Fibroblast of pulmonary artery (primary cell): ENCODE data around the gene NRBP1.

Experiments
- DNase-seq: peaks from one replicate; pipeline ENCODE4 v3.0.0-alpha.2; 2010; ENCODE audit warnings: low read depth
- H3K4me3 ChIP-seq: replicated peaks from 2 replicates; pipeline ENCODE4 v1.5.1; 2011; ENCODE audit warnings: low read depth, mild to moderate bottlenecking, control low read depth, low read length, moderate library complexity
- TF ChIP-seq, protein P1 (sequence below): IDR thresholded peaks from 2 replicates; pipeline ENCODE4 v1.5.1; 2011; ENCODE audit warnings: mild to moderate bottlenecking, control low read depth, low read length, inconsistent platforms; ENCODE audit errors: missing control alignments

NRBP1 gene

DNA sequence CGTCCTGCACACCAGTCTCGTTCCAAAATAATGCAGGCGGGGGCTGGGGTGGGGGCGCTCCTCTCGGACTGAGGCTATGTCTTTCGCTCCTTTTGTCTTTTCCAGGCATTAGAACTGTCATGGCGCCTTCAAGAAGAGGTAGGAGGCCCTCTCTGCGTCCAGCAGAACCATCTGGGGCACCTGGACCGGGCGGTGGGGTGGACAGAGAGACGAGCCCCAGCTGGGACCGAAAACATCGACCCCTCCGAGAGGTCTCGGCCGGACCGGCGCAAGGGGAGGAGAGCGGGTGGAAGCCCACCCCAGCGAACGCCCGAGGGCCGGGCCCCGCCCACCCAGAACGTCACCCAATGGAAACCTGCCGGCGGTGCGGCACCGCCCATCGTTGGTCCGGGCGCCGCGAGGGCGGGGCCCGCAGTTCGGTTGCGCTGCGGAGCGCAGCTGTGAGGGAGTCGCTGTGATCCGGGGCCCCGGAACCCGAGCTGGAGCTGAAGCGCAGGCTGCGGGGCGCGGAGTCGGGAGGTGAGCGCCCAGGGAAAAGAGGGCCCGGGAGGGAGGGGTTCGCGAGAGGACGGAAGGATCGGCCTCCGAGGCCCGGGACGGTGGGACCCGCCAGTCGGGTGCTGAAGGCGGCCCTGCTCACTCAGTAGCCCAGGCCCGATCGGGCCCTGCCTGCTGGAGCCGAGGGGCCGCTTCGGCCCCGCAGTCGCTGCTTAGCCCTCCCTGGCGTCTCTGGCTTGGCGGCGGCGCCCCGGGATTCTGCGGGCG is at the start of gene NRBP1:
NRBP1 (plus strand) TSS at position 419 of the 765 bp plus-strand sequence. CDS start 4,643 bp downstream, outside the sequence.
- TF ChIP-seq, protein P1, sequence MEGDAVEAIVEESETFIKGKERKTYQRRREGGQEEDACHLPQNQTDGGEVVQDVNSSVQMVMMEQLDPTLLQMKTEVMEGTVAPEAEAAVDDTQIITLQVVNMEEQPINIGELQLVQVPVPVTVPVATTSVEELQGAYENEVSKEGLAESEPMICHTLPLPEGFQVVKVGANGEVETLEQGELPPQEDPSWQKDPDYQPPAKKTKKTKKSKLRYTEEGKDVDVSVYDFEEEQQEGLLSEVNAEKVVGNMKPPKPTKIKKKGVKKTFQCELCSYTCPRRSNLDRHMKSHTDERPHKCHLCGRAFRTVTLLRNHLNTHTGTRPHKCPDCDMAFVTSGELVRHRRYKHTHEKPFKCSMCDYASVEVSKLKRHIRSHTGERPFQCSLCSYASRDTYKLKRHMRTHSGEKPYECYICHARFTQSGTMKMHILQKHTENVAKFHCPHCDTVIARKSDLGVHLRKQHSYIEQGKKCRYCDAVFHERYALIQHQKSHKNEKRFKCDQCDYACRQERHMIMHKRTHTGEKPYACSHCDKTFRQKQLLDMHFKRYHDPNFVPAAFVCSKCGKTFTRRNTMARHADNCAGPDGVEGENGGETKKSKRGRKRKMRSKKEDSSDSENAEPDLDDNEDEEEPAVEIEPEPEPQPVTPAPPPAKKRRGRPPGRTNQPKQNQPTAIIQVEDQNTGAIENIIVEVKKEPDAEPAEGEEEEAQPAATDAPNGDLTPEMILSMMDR: no peak
- peak; percentile 86 for DNase-seq
- H3K4me3 ChIP-seq: peak within 1 kb of the TSS; percentile 86

DNA sequence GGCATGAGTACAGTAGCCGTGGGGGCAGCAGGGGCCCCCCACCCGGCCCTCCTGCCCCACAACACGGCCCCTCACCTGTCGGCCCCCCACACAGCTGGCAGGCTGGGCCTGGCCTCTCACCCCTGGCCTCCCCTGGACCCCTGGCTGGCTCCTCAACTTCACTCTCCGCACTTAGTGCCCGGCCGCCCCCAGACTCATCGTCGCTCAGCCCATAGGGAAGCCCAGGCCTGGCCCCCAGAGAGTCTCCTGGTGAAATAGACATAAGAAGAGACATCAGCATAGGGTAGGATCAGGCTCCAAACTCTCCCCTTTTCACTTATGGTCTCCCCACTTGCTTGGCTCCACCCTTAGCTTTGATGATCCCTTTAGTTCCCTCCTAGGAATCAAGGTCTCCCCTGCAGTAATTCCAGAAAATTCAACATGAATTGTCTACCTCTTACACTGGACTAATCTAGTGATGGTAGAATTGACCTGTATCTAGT is 49.6 kb upstream of the NRBP1 start:
- TF ChIP-seq, protein P1: no peak
- peak overlapping the region; percentile 87 for H3K4me3 ChIP-seq
- DNase-seq: no peak

DNA sequence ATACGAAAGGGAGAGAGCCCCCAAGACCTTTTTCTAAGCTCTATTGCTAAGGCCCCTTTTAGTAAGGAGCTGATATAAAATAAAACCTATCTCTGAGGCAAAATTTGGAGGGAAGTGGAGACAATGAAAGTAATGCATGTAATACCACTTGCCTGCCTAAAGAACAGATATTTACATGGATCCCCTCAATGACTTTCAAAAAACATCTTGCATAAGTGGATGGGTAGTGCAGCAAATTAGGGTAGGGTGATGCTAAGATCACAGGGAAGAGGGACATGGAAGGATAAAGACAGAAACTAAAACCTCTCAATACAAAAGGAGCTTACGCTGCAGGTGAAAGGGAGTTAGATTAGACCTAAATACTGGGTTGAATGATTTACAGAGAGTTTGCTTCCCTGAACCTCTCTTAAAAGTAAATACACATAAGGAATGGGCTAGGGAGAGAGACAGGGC is 49.0 kb upstream of the NRBP1 start:
- TF ChIP-seq, protein P1: no peak
- peak overlapping the region; percentile 87 for H3K4me3 ChIP-seq
- no peak for DNase-seq

DNA sequence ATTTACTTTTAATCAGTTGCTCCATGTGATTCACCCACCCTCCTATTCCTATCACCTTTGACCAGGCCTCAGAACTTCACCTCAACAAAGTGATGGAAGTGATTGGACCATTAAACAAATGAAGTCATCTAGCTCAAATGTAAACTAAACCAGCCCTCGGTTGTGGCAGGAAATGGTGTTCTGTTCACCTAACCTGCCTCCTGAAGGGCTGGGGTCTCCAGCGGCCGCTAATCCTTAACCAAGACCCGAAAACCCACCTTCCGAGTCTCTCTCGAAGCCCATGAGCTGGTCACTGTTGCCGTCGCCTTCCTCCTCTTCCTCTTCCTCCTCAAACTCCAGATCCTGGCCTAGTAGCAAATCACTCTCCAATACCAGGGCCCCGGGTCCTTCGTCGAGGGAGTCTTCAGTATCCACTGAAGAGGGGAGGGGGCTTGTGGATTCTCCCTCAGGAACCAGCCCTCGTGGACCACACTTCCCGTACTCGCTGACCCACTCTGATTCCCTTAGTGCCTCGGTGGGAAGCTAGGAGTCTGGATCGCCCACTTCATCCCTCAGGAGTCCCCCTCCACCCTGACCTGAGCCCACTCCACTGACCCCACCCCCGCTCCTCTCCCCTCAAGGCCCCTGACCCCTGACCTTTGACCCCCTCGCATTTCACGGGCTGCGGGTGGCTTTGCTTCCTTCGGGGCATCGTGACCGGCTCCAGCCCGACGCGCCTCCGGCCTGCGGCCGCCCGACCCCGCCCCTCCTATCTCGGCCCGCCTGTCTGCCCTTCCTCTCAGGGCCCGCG is 48.4 kb upstream of the NRBP1 start:
- H3K4me3 ChIP-seq: peak overlapping the region; percentile 87
- DNase-seq: peak; percentile 29
- TF ChIP-seq, protein P1: no peak

DNA sequence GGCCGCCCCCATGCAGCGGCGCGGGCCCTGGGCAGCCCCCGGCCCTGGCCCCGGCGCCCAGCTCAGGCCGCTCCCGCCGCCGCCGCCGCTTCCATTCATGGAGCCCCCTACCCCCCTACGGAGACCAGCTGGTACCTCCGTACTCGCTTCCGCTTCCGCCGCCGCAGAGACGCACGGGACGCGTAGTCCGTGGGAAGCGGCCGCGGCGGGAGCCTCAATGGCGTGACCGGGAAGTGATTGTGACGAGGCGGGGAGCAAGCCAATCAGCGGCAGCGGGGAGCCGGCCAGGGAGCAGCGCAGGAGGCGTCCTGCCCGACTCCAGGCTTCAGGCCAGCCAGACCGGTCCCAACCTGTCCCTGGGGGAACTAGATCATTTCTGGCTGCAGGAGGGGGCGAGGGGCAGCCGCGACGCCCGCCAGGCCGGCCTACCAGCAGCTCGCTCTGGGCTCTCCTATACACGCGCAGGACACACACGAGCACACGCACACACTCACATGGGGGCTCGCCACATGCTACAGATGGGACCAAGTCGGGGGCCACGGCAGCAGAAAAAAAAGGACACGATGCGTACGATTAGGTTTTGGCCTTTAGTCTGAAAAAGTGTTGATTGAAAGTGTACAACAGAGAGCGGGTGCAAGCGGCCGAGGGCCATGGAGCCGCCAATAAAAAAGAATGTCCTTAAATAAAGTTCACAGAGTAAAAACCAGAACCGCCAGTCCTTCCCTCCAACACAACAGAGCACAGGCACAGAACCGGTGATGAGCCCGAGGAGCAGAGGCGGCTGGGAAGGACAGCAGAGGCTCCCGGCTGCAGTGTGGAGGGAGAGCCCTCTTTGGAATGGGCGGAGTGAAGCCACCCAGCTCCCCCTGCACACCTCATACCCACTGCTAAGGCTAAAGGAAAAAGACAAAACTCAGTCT is 47.5 kb upstream of the NRBP1 start, which contains the start of gene ZNF513:
ZNF513 (minus strand) TSS at position 109 of the 920 bp plus-strand sequence. CDS start 208 bp downstream, outside the sequence.
- TF ChIP-seq, protein P1: no peak
- peak; percentile 96 for DNase-seq
- H3K4me3 ChIP-seq: peak within 1 kb of the TSS; percentile 87

DNA sequence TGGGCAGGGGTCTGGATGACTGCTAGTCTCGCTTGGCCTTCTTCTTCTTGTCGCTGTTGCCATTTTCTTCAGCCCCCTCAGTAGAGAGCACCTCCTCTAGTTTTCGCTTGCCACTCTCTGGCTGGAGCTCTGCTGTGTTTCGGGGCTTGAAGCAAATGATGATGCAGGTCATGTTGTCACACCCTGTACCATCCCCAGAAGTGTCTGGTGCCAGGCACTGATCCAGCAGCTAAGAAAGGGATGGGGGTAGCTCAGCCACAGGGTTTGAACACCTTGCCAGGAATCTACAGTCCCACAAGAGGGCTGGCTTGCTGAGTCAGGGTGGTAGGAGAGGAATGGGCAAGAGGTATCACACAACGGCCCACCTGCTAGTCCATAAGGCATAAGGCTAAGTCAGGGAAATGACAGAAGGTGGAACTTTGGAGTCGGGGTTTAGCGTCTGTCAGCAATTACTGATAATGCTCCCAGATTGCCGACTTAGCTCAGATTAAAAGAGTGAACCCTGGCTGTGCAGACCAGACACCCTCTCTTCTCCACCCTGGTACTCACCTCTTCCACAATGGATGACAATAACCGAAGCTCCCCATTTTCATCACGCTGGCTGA is 46.8 kb upstream of the NRBP1 start:
- TF ChIP-seq, protein P1: no peak
- DNase-seq: no peak
- no peak overlapping the region for H3K4me3 ChIP-seq
